Caco-2 (cell line): Measurements from ENCODE around the gene COPS3. TPM values are rescaled to one million over a fixed set of nuclear protein-coding genes. Genes with fewer than 3 reads are reported as not detected.

Source experiments
- BruUV-seq: library from RNA; stranded (reverse); fragments of 400-500 nt; replicated peaks from 2 replicates; lab custom pipeline; 2021; lab: Mats Ljungman, UMichigan
- CTCF ChIA-PET: fragments of 300-600 bp; sonication (Branson Sonifier 250); formaldehyde crosslinking; loops from one replicate; lab custom pipeline; 2022; ENCODE audit warnings: antibody characterized with exemption; lab: Charles Lee
- POLR2A ChIA-PET: fragments of 300-600 bp; sonication (Branson Sonifier 250); formaldehyde crosslinking; loops from one replicate; lab custom pipeline; 2022; ENCODE audit warnings: antibody characterized with exemption; lab: Charles Lee
- DNase-seq, 2 experiments: peaks; one replicate each; pipeline versions ENCODE4 v3.0.0 to v3.0.0-alpha.2; 2020 to 2022
- H3K27me3 ChIP-seq: replicated peaks from 2 replicates; pipeline ENCODE4 v1.6.0; 2011; ENCODE audit warnings: low read length; ENCODE audit not compliant: control insufficient read depth, insufficient read depth
- H3K36me3 ChIP-seq: 2 replicates; pipeline ENCODE4 v1.5.1; 2011; ENCODE audit warnings: low read length; ENCODE audit not compliant: control insufficient read depth, insufficient read depth
- H3K4me1 ChIP-seq: fragments of 250-450 bp; sonication (Bioruptor Pico); 2 replicates; pipeline ENCODE4 v1.5.1; 2020; ENCODE audit warnings: mild to moderate bottlenecking
- H3K4me3 ChIP-seq: 2 replicates; pipeline ENCODE4 v1.5.1; 2011; ENCODE audit warnings: low read depth, mild to moderate bottlenecking, control low read depth, low read length
- H3K9me3 ChIP-seq: fragments of 250-450 bp; sonication (Bioruptor Pico); 2 replicates; pipeline ENCODE4 v1.5.1; 2020; ENCODE audit warnings: mild to moderate bottlenecking, moderate library complexity
- H3K27ac Mint-ChIP-seq: one replicate; pipeline ENCODE4 v1.8.0; 2022; ENCODE audit warnings: mixed read lengths; ENCODE audit not compliant: unreplicated experiment
- H3K27me3 Mint-ChIP-seq: one replicate; pipeline ENCODE4 v1.8.0; 2022; ENCODE audit warnings: mixed read lengths; ENCODE audit not compliant: insufficient read depth, unreplicated experiment
- H3K36me3 Mint-ChIP-seq: one replicate; pipeline ENCODE4 v1.8.0; 2022; ENCODE audit warnings: mild to moderate bottlenecking, mixed read lengths; ENCODE audit not compliant: insufficient read depth, unreplicated experiment
- H3K4me1 Mint-ChIP-seq: one replicate; pipeline ENCODE4 v1.8.0; 2022; ENCODE audit warnings: low read depth, mixed read lengths; ENCODE audit not compliant: unreplicated experiment
- H3K4me3 Mint-ChIP-seq: one replicate; pipeline ENCODE4 v1.8.0; 2022; ENCODE audit warnings: mild to moderate bottlenecking, moderate library complexity, mixed read lengths; ENCODE audit not compliant: unreplicated experiment
- H3K9me3 Mint-ChIP-seq: one replicate; pipeline ENCODE4 v1.8.0; 2022; ENCODE audit warnings: mixed read lengths; ENCODE audit not compliant: unreplicated experiment
- intact Hi-C: fragments of 100-400 bp; cut with micrococcal nuclease; formaldehyde crosslinking; loops from one replicate; pipeline ENCODE4 v1.10.0; 2022; ENCODE audit not compliant: unreplicated experiment
- total RNA-seq: library from RNA; stranded (reverse); gene quantifications from 2 replicates; pipeline ENCODE4 v1.2.3, GENCODE V29; 2022
- TF ChIP-seq, protein P1 (sequence below), 2 experiments: fragments of 200-600 bp in 1 of 2; IDR thresholded peaks; 1 replicate in 1 of 2; 2 replicates in 1 of 2; pipeline versions ENCODE4 v1.5.1 to v1.8.0; 2011 to 2022; ENCODE audit warnings: antibody characterized with exemption in 1 of 2, control low read depth in 1 of 2, inconsistent platforms in 1 of 2, low read depth in 1 of 2, low read length in 1 of 2, mild to moderate bottlenecking in 1 of 2, moderate library complexity in 1 of 2; ENCODE audit not compliant: insufficient read depth in 1 of 2, severe bottlenecking in 1 of 2, unreplicated experiment in 1 of 2

The COPS3 gene
- total RNA-seq, 1 experiment from 2014 or later = 120 TPM

DNA sequence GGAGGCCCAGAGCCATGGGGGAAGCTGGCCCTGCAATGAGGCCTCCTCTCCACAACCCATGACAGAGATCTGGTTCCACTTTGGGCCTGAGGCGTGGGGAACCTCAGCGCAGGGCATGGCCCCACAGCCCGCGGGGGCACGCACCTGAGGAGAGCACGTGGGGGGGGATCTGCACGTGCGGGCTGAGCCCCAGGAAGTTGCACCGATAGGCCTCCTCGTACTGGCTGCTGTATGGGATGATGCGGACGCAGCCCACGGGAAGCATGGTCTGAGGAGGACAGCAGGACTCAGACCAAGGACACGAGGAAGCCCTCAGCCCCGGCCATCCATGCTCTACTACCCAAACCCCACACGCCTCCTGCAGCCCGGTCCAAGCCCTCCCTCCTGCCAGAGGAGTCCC, 64.8 kb downstream of the COPS3 start:
- Mint-ChIP-seq H3K4me1 (no peaks in the 10 kb centered on the region), H3K27ac (no peak overlapping the region), H3K9me3 (no peaks in the 10 kb centered on the region), H3K36me3 (peaks cover 71% of the 10 kb centered on the region), H3K27me3 (no peaks in the 10 kb centered on the region), H3K4me3 (no peak overlapping the region)
- no peak overlapping the region for H3K4me3 ChIP-seq
- DNase-seq = no peak
- ChIA-PET POLR2A (no interaction called here), CTCF (no interaction called here)
- no peaks in the 10 kb centered on the region for H3K27me3 ChIP-seq
- no peaks in the 10 kb centered on the region for H3K9me3 ChIP-seq
- BruUV-seq = no TSS peak
- TF ChIP-seq, protein P1, sequence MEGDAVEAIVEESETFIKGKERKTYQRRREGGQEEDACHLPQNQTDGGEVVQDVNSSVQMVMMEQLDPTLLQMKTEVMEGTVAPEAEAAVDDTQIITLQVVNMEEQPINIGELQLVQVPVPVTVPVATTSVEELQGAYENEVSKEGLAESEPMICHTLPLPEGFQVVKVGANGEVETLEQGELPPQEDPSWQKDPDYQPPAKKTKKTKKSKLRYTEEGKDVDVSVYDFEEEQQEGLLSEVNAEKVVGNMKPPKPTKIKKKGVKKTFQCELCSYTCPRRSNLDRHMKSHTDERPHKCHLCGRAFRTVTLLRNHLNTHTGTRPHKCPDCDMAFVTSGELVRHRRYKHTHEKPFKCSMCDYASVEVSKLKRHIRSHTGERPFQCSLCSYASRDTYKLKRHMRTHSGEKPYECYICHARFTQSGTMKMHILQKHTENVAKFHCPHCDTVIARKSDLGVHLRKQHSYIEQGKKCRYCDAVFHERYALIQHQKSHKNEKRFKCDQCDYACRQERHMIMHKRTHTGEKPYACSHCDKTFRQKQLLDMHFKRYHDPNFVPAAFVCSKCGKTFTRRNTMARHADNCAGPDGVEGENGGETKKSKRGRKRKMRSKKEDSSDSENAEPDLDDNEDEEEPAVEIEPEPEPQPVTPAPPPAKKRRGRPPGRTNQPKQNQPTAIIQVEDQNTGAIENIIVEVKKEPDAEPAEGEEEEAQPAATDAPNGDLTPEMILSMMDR (IDR thresholded peaks at IDR 0.05; ENCODE audit: insufficient read depth in 1 of 2, low read depth in 1 of 2, low read length in 1 of 2, severe bottlenecking in 1 of 2, unreplicated experiment in 1 of 2) = no peak
- no peaks in the 10 kb centered on the region for H3K4me1 ChIP-seq
- intact Hi-C loops = no loop called here
- peaks cover 9% of the 10 kb centered on the region for H3K36me3 ChIP-seq

GRCh38 chr17:17215575-17215974, 65.5 kb downstream of the COPS3 start:
- Histone ChIP-seq H3K9me3 (no peaks in the 10 kb centered on the region), H3K4me1 (no peaks in the 10 kb centered on the region), H3K27me3 (no peaks in the 10 kb centered on the region), H3K4me3 (no peak overlapping the region), H3K36me3 (peaks cover 9% of the 10 kb centered on the region)
- ChIA-PET CTCF (no interaction called here), POLR2A (no interaction called here)
- Mint-ChIP-seq H3K27ac (no peak overlapping the region), H3K4me1 (no peaks in the 10 kb centered on the region), H3K9me3 (no peaks in the 10 kb centered on the region), H3K27me3 (no peaks in the 10 kb centered on the region), H3K4me3 (no peak overlapping the region), H3K36me3 (peaks cover 66% of the 10 kb centered on the region)
- DNase-seq = no peak
- no TSS peak for BruUV-seq
- intact Hi-C loops = no loop called here
- TF ChIP-seq, protein P1 (IDR thresholded peaks at IDR 0.05; ENCODE audit: insufficient read depth in 1 of 2, low read depth in 1 of 2, low read length in 1 of 2, severe bottlenecking in 1 of 2, unreplicated experiment in 1 of 2) = no peak

DNA sequence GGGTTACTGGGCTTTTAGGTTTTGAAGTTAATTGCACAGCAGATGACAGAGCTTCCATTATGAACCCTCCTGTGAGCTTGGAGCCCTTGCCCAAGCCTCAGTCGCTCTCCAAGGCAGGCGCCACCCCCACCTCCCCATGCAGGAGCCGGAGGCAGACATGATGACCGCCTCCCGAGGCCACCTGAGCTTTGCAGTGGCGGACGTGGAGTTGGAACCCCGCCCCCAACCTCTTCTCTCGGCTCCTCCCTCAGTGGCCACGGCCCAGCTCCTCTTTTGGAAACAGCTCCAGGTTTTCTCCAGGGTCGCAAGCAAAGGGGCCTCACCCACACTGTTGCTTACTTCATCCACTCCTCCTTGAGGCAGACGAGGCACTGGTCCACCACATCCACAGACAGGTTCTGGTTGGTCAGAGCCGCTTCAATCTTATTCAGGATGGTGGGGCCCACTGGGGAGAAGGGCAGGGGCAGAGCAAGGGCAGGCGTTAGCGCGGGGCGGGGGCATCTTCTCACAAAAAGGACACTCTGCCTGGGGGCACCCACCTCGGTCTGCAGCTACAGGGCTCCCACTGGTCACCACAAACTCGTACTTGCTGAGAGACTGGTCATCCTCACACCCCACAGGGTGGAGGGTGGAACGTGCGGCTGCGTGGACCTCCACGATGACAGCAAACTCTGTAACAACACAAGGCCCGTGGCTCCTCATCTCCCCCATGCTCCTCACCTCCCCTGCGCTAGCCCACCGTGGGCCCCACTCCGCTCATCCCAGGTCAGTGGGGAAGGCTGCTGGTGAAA, 66.2 kb downstream of the COPS3 start:
- CTCF ChIA-PET = interaction anchor here (0.6 kb wide), 1 partner anchor 66 kb away, joined by 4 read pairs; no protein-coding TSS in a partner anchor

More for the DNA sequence above, 66.2 kb downstream of the COPS3 start:
- Mint-ChIP-seq H3K4me1 (no peaks in the 10 kb centered on the region), H3K36me3 (peaks cover 60% of the 10 kb centered on the region), H3K27ac (no peak overlapping the region), H3K9me3 (no peaks in the 10 kb centered on the region), H3K4me3 (no peak overlapping the region), H3K27me3 (no peaks in the 10 kb centered on the region)
- TF ChIP-seq, protein P1 (IDR thresholded peaks at IDR 0.05; ENCODE audit: insufficient read depth in 1 of 2, low read depth in 1 of 2, low read length in 1 of 2, severe bottlenecking in 1 of 2, unreplicated experiment in 1 of 2) = no peak
- Histone ChIP-seq H3K4me1 (no peaks in the 10 kb centered on the region), H3K4me3 (no peak overlapping the region), H3K9me3 (no peaks in the 10 kb centered on the region), H3K27me3 (no peaks in the 10 kb centered on the region), H3K36me3 (peaks cover 9% of the 10 kb centered on the region)
- DNase-seq = no peak
- no TSS peak for BruUV-seq
- POLR2A ChIA-PET = no interaction called here
- intact Hi-C loops = no loop called here
